ENCODE data around the gene HOXD12.

Gene HOXD12

DNA sequence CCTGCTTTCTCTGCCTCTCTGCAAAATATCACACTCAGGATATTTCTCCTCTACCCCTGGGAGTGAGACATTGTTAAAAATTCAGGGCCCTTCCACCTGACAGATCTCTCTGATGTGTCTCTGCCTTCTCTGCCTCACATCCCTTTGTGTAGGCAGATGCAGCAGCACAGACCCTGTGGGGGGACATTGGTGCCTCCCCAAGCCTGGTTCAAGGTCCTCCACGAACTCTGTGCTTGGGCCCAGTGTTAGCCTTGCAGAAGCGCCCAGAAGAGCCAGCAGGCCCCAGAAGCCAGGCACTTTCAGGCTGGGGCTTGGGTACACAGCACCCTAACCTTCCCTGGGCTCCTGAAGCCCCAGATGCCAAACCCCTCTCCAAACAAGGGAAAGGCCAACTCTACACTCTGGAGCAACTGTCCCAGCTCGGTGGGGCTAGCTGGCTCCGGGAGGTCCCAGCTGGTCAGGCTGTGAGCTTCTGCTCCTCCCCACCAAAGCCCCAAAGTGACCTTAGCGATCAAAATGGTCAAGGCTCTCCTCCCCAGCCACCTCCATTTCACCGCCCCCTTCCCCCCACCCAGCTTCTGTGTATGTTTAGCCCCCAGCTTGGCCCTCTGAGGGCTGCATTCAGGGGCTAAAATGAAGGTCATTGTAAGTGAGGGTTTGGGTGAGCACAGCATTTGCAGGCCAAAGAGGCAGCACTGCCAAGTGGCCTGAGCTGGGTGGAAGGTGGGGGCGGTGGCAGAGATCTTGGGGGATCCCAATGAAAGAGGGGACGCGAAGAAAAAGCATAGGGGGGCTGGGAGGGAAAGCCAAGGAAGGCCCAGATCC is 25.6 kb downstream of the HOXD12 start:
- TF ChIP-seq, protein P1, sequence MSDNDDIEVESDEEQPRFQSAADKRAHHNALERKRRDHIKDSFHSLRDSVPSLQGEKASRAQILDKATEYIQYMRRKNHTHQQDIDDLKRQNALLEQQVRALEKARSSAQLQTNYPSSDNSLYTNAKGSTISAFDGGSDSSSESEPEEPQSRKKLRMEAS (IDR thresholded peaks at IDR 0.05; ENCODE audit: low read depth, low read length), result no peak
- TF ChIP-seq MYC (IDR thresholded peaks at IDR 0.05; ENCODE audit: low read depth, low read length), result no peak
- no peak for TF ChIP-seq POLR2A (IDR thresholded peaks at IDR 0.05; ENCODE audit: extremely low read depth, insufficient read length)
- TF ChIP-seq, protein P2, sequence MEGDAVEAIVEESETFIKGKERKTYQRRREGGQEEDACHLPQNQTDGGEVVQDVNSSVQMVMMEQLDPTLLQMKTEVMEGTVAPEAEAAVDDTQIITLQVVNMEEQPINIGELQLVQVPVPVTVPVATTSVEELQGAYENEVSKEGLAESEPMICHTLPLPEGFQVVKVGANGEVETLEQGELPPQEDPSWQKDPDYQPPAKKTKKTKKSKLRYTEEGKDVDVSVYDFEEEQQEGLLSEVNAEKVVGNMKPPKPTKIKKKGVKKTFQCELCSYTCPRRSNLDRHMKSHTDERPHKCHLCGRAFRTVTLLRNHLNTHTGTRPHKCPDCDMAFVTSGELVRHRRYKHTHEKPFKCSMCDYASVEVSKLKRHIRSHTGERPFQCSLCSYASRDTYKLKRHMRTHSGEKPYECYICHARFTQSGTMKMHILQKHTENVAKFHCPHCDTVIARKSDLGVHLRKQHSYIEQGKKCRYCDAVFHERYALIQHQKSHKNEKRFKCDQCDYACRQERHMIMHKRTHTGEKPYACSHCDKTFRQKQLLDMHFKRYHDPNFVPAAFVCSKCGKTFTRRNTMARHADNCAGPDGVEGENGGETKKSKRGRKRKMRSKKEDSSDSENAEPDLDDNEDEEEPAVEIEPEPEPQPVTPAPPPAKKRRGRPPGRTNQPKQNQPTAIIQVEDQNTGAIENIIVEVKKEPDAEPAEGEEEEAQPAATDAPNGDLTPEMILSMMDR (IDR thresholded peaks at IDR 0.05; ENCODE audit: low read depth, low read length), result no peak
- no peak overlapping the region for H3K4me3 ChIP-seq (ENCODE audit: low read depth, low read length)
- no peak for DNase-seq (ENCODE audit: low read depth)

DNA sequence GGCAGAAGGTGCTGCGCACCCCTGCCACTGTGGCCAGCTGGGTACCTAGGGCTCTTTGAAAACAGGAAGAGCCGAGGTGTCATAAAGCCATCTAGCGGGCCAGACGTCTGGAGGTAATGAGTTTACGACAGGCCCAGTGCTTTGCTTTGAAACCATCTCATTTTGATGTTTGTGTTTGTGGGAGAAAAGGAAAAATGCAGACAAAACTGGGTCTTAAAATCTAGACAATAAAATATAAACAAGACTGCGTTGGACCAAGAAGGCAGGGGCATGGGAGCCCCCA is 26.1 kb downstream of the HOXD12 start:
- no peak for DNase-seq (ENCODE audit: low read depth)
- no peak overlapping the region for H3K4me3 ChIP-seq (ENCODE audit: low read depth, low read length)
- no peak for TF ChIP-seq MYC (IDR thresholded peaks at IDR 0.05; ENCODE audit: low read depth, low read length)
- TF ChIP-seq, protein P1 (IDR thresholded peaks at IDR 0.05; ENCODE audit: low read depth, low read length), result no peak
- TF ChIP-seq, protein P2 (IDR thresholded peaks at IDR 0.05; ENCODE audit: low read depth, low read length), result no peak
- TF ChIP-seq POLR2A (IDR thresholded peaks at IDR 0.05; ENCODE audit: extremely low read depth, insufficient read length), result no peak

DNA sequence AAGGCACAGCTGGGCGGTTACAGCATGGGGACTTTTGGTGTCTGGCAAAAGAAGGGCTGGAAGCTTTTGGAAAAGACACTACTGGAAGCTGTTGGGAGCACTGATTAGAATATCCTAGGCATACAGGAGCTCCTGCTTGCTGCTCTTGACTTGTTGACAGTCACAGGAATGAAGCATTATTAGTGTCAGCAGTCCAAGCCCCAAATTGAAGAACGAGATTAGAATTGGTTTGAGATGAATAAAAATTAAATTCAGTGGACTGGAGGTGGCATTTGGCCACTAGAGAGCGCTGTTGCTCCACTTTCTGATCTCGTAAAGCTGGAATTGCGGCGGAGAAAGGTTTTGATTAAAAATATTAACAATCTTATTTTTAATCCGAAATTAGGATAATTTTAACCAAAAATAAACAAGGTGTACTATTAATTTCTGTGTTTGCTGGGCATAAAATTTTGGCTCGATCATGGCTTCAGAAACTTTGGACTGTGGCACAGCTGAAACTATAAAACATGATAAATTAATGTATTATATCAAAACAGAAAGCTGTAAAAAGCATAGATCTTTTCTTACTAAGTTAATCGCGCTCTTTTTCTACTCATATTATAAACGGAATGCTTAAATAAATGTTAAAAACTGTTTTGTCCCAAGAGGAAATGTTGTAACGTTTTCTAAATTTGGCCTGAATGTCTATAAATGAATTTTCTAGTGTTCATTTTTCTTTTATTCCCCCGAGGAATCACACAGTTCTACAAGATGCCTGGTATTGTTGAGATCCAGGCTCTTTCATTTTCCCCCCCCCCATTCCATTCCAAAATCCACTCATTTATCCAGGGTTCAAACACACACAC is 27.6 kb downstream of the HOXD12 start:
- no peak overlapping the region for H3K4me3 ChIP-seq (ENCODE audit: low read depth, low read length)
- DNase-seq (ENCODE audit: low read depth), result peak; percentile 69
- TF ChIP-seq, protein P1 (IDR thresholded peaks at IDR 0.05; ENCODE audit: low read depth, low read length), result no peak
- TF ChIP-seq, protein P2 (IDR thresholded peaks at IDR 0.05; ENCODE audit: low read depth, low read length), result peak; percentile 74

DNA sequence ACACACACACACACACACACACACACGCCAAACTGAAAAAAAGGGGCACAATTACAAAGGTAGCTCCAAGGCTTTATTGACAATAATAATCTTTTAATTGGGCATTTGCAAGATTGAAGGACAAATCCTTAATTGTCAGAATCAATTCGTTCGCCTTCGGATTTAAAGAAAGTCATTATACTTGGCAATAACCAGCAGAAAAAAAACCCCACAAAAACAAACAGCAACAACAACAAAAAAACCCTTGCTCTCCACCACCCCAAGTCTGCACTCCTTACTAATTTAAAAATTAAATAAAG is 28.1 kb downstream of the HOXD12 start:
- TF ChIP-seq, protein P2 (IDR thresholded peaks at IDR 0.05; ENCODE audit: low read depth, low read length), result no peak
- TF ChIP-seq, protein P1 (IDR thresholded peaks at IDR 0.05; ENCODE audit: low read depth, low read length), result no peak
- TF ChIP-seq POLR2A (IDR thresholded peaks at IDR 0.05; ENCODE audit: extremely low read depth, insufficient read length) (no peak), MYC (IDR thresholded peaks at IDR 0.05; ENCODE audit: low read depth, low read length) (no peak)
- no peak overlapping the region for H3K4me3 ChIP-seq (ENCODE audit: low read depth, low read length)
- no peak for DNase-seq (ENCODE audit: low read depth)

DNA sequence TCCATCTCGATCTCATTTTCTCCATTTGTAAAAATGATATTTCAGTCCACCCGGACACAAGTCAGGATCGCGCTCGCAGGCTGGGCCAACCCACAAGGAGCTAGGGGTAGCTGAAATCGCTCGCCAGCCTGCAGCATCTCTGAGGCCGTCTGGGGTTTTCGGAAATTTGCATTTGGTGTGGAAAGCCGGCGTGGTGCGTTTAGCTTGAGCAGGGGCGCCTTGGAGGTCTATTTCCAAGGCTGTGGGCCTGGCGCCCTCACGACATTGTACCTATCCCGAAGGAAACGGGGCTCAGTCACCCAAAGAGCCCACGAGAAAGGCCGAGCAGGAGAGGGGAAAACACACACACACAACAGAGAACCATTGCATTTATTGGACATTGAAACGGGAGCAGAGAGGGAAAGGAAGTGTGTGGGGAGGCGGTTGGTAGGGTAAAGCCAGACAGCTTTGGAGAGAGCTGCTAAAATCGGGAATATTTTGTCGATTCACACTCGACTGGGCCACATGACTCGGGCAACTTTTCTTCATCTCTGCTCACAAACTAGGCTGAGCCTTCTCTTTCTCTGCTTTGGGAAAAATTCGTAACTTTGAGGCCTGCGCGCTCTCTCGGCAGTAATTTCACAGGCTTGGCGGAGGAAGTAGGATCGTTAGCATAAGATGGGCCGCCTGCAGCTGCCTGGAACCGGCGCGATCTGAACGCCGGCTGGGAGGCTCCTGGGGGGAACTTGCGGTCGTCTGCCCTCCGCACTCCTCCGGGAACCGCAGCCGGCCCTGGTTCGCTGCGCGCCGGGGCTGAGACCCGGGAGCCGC is 28.8 kb downstream of the HOXD12 start:
- no peak overlapping the region for H3K4me3 ChIP-seq (ENCODE audit: low read depth, low read length)
- TF ChIP-seq, protein P1 (IDR thresholded peaks at IDR 0.05; ENCODE audit: low read depth, low read length), result no peak
- TF ChIP-seq, protein P2 (IDR thresholded peaks at IDR 0.05; ENCODE audit: low read depth, low read length), result no peak
- TF ChIP-seq MYC (IDR thresholded peaks at IDR 0.05; ENCODE audit: low read depth, low read length), result no peak
- no peak for TF ChIP-seq POLR2A (IDR thresholded peaks at IDR 0.05; ENCODE audit: extremely low read depth, insufficient read length)
- DNase-seq (ENCODE audit: low read depth), result peak; percentile 72
